ENCODE data around the gene PARD3. TPM values are rescaled to one million over a fixed set of nuclear protein-coding genes. Genes with fewer than 3 reads are reported as not detected.
A peak's percentile ranks its signal among the peaks of the same experiment; 100 is the strongest.
"Not testable (repeated sequence)": the region's sequence is repeated elsewhere in the genome, so short reads cannot be mapped to it uniquely, and the experiment has no call there.

Gene PARD3
- total RNA-seq, 1 donor from 2014 or later: 37.2 TPM

DNA sequence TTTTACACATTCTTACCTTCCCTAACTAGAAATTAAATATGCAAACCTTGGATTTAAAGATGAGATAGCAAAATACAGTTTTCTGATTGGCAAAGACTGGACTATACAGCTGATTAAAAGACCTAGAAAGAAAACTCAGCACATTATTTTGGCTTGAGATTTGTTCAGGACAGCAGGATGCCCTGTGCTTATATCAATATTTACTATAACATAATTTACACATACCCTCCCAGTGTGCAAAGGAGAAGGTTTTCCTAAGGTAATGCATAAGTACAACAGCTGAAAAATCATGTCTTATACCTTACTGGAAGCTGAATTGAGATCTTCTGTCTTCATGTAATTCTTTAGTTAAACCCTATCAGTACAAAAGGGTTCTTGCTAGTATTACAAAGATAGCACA is 458.6 kb downstream of the PARD3 start:
- no peak for DNase-seq (ENCODE audit: extremely low spot score, unreplicated experiment)
- Mint-ChIP-seq H3K36me3 (ENCODE audit: unreplicated experiment) (peaks cover 27% of the 10 kb centered on the region), H3K27ac (ENCODE audit: unreplicated experiment) (peak overlapping the region; percentile 31), H3K9me3 (ENCODE audit: unreplicated experiment) (no peaks in the 10 kb centered on the region), H3K4me3 (ENCODE audit: unreplicated experiment) (no peak overlapping the region), H3K27me3 (ENCODE audit: unreplicated experiment) (no peaks in the 10 kb centered on the region), H3K4me1 (ENCODE audit: unreplicated experiment) (peaks cover 43% of the 10 kb centered on the region)
- TF ChIP-seq, protein P1, sequence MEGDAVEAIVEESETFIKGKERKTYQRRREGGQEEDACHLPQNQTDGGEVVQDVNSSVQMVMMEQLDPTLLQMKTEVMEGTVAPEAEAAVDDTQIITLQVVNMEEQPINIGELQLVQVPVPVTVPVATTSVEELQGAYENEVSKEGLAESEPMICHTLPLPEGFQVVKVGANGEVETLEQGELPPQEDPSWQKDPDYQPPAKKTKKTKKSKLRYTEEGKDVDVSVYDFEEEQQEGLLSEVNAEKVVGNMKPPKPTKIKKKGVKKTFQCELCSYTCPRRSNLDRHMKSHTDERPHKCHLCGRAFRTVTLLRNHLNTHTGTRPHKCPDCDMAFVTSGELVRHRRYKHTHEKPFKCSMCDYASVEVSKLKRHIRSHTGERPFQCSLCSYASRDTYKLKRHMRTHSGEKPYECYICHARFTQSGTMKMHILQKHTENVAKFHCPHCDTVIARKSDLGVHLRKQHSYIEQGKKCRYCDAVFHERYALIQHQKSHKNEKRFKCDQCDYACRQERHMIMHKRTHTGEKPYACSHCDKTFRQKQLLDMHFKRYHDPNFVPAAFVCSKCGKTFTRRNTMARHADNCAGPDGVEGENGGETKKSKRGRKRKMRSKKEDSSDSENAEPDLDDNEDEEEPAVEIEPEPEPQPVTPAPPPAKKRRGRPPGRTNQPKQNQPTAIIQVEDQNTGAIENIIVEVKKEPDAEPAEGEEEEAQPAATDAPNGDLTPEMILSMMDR (IDR thresholded peaks at IDR 0.05): no peak

DNA sequence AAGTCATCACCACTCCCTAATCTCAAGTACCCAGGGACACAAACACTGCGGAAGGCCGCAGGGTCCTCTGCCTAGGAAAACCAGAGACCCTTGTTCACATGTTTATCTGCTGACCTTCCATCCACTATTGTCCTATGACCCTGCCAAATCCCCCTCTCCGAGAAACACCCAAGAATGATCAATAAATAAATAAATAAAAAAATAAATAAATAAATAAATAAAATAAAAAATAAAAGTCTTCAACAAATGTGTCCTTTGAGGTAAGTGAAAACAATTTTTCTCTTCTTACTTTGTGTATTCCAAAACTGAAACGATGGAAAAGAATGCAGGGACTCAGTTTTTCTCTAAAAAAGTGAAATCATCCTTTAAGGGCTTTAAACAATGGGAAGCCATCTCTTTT is 461.6 kb downstream of the PARD3 start:
- H3K9me3 Mint-ChIP-seq (ENCODE audit: unreplicated experiment): not testable (repeated sequence)
- Mint-ChIP-seq H3K36me3 (ENCODE audit: unreplicated experiment) (peaks cover 26% of the 10 kb centered on the region), H3K4me1 (ENCODE audit: unreplicated experiment) (peaks cover 48% of the 10 kb centered on the region)

DNA sequence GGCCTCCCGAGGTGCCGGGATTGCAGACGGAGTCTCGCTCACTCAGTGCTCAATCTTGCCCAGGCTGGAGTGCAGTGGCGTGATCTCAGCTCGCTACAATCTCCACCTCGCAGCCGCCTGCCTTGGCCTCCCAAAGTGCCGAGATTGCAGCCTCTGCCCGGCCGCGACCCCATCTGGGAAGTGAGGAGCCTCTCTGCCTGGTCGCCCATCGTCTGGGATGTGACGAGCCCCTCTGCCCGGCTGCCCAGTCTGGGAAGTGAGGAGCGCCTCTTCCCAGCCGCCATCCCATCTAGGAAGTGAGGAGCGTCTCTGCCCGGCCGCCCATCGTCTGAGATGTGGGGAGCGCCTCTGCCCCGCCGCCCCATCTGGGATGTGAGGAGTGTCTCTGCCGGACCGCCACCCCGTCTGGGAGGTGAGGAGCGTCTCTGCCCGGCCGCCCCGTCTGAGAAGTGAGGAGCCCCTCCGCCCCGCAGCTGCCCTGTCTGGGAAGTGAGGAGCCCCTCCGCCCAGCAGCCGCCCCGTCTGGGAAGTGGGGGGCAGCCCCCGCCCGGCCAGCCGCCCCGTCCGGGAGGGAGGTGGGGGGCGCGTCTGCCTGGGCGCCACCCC is 462.4 kb downstream of the PARD3 start:
- not testable (repeated sequence) for H3K27me3 Mint-ChIP-seq (ENCODE audit: unreplicated experiment); H3K4me3 Mint-ChIP-seq (ENCODE audit: unreplicated experiment); DNase-seq (ENCODE audit: extremely low spot score, unreplicated experiment); H3K27ac Mint-ChIP-seq (ENCODE audit: unreplicated experiment); H3K9me3 Mint-ChIP-seq (ENCODE audit: unreplicated experiment)
- H3K36me3 Mint-ChIP-seq (ENCODE audit: unreplicated experiment): peaks cover 21% of the 10 kb centered on the region
- peaks cover 56% of the 10 kb centered on the region for H3K4me1 Mint-ChIP-seq (ENCODE audit: unreplicated experiment)

More for the DNA sequence above, 461.6 kb downstream of the PARD3 start:
- DNase-seq (ENCODE audit: extremely low spot score, unreplicated experiment); H3K27ac Mint-ChIP-seq (ENCODE audit: unreplicated experiment); H3K4me3 Mint-ChIP-seq (ENCODE audit: unreplicated experiment); H3K27me3 Mint-ChIP-seq (ENCODE audit: unreplicated experiment): not testable (repeated sequence)

DNA sequence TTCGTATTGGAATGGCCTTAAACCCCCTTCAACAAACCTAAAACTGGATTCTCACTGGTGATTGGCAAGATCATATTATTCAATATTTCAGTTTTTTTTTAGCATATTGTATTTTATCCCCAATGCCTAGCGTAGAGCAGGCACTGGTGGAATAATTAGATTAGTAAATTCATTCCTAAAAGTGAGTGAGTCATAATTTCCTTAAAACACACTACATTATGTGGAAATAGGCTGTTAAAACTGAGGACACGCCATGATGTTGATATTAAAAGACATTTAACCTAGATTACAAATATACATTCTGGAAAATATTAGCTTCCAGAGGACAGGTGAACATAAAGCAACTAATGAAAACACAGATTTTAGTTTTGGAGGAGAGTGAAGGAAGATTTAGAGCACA is 463.9 kb downstream of the PARD3 start:
- Mint-ChIP-seq H3K4me3 (ENCODE audit: unreplicated experiment) (no peak overlapping the region), H3K9me3 (ENCODE audit: unreplicated experiment) (no peaks in the 10 kb centered on the region), H3K27me3 (ENCODE audit: unreplicated experiment) (no peaks in the 10 kb centered on the region), H3K4me1 (ENCODE audit: unreplicated experiment) (peaks cover 50% of the 10 kb centered on the region), H3K36me3 (ENCODE audit: unreplicated experiment) (peaks cover 22% of the 10 kb centered on the region), H3K27ac (ENCODE audit: unreplicated experiment) (peak overlapping the region; percentile 86)
- TF ChIP-seq, protein P1 (IDR thresholded peaks at IDR 0.05): no peak
- DNase-seq (ENCODE audit: extremely low spot score, unreplicated experiment): no peak

DNA sequence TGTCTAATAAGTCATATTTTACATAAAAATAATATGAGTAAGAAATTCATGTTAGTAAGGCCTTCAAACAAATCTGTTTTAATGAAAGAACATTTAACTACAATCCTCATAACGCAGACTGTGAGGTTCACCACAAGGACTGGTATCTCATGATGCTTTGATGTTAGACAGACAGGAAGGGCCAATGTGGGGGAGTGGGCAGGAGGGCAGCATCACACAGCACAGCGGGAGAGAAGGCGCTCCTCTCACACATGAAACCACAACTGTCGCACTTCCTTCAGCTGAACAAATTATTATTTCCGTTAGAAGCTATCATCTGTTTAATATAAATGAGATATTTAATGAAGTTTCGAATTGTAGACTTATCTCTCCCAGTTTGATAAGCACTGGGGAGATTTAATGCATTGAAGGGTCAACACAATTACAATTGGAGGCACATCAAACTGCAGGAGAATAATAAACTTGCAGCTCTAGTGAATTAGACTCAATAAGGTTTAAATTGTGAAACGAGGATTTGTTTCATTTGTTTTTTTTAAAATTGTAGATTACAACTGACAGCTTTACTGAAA is 466.1 kb downstream of the PARD3 start:
- no peak overlapping the region for H3K27ac Mint-ChIP-seq (ENCODE audit: unreplicated experiment)
- TF ChIP-seq, protein P1 (IDR thresholded peaks at IDR 0.05): no peak
- peaks cover 21% of the 10 kb centered on the region for H3K36me3 Mint-ChIP-seq (ENCODE audit: unreplicated experiment)
- peaks cover 54% of the 10 kb centered on the region for H3K4me1 Mint-ChIP-seq (ENCODE audit: unreplicated experiment)
- no peak overlapping the region for H3K4me3 Mint-ChIP-seq (ENCODE audit: unreplicated experiment)
- H3K9me3 Mint-ChIP-seq (ENCODE audit: unreplicated experiment): no peaks in the 10 kb centered on the region
- no peaks in the 10 kb centered on the region for H3K27me3 Mint-ChIP-seq (ENCODE audit: unreplicated experiment)
- DNase-seq (ENCODE audit: extremely low spot score, unreplicated experiment): no peak

DNA sequence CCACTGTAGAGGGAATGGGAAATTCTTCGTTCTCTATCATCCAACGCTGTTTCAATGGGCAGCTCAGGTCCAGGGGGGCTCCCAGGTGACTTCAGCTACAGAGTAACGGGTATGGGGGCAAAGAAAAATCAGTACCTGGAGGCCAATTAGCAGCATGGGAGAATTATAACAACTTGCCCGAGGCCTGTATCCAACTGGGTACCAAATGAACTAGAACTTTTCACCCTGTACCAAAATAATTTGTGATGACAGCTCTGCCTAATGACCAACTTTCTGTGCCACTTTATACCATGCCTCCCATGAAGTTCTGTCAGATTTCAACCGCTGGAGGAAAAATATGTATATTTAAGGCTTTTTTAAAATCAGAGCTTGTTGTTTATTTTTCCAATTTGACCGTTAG is 467.1 kb downstream of the PARD3 start:
- no peak for DNase-seq (ENCODE audit: extremely low spot score, unreplicated experiment)
- Mint-ChIP-seq H3K4me3 (ENCODE audit: unreplicated experiment) (no peak overlapping the region), H3K4me1 (ENCODE audit: unreplicated experiment) (peaks cover 63% of the 10 kb centered on the region), H3K27ac (ENCODE audit: unreplicated experiment) (no peak overlapping the region), H3K36me3 (ENCODE audit: unreplicated experiment) (peaks cover 21% of the 10 kb centered on the region), H3K9me3 (ENCODE audit: unreplicated experiment) (no peaks in the 10 kb centered on the region), H3K27me3 (ENCODE audit: unreplicated experiment) (no peaks in the 10 kb centered on the region)
- TF ChIP-seq, protein P1 (IDR thresholded peaks at IDR 0.05): no peak
